Hepatocyte (in vitro differentiated cells): ENCODE results near the gene OXLD1.

Source experiments
- CTCF ChIP-seq: fragments of 200-600 bp; sonication (generic); IDR thresholded peaks from 2 replicates; pipeline ENCODE4 v1.5.1; 2016; ENCODE audit warnings: antibody characterized with exemption, mild to moderate bottlenecking; ENCODE audit not compliant: poor library complexity
- EZH2 ChIP-seq: fragments of 200-600 bp; sonication (generic); IDR thresholded peaks from 2 replicates; pipeline ENCODE4 v1.6.1; 2016; ENCODE audit warnings: antibody characterized with exemption, mild to moderate bottlenecking, borderline replicate concordance
- EZH2phosphoT487 ChIP-seq: fragments of 200-600 bp; sonication (generic); IDR thresholded peaks from one replicate; pipeline ENCODE4 v1.6.1; 2018; ENCODE audit warnings: antibody characterized with exemption, mild to moderate bottlenecking, low read depth, moderate library complexity; ENCODE audit not compliant: unreplicated experiment, severe bottlenecking

- TF ChIP-seq CTCF = no peak
- TF ChIP-seq EZH2 = no peak
- TF ChIP-seq EZH2phosphoT487 = no peak
Observed at GRCh38 chr17:81673561-81674258, 7.3 kb upstream of the OXLD1 start.
